OCI-LY3 (cell line): ENCODE results near the gene IL20RA.

Experiments
- CTCF ChIP-seq: fragments of 200-600, 300-600 bp; sonication (generic); IDR thresholded peaks from 2 replicates; pipeline ENCODE4 v1.5.1; 2014; ENCODE audit warnings: antibody characterized with exemption, low read length, low read depth
- EZH2phosphoT487 ChIP-seq: fragments of 200-600 bp; shearing (Covaris generic); IDR thresholded peaks from 2 replicates; pipeline ENCODE4 v1.6.1; 2018; ENCODE audit warnings: antibody characterized with exemption, mixed run types, low read depth

GRCh38 chr6:137039010-137039409 lies 5.8 kb downstream of the IL20RA start:
- TF ChIP-seq CTCF (no peak), EZH2phosphoT487 (no peak)
